Sciatic nerve (tissue), 2 donors: ENCODE data around the gene CADPS. TPM values are rescaled to one million over a fixed set of nuclear protein-coding genes. Genes with fewer than 3 reads are reported as not detected.

ENCODE experiments used
- ATAC-seq: fragments of 200-7000 bp; cut with Tn5 transposase; one replicate; pipeline ENCODE4 v1.9.1; 2020; ENCODE audit warnings: mild to moderate bottlenecking, moderate library complexity
- DNase-seq: peaks from one replicate; pipeline ENCODE4 v3.0.0-alpha.2; 2020; ENCODE audit warnings: low spot score
- intact Hi-C: fragments of 100-400 bp; cut with DNase I; formaldehyde crosslinking; loops from one replicate; pipeline ENCODE4 v1.14.2; 2022
- total RNA-seq: library from RNA; stranded (reverse); fragmentation: NEBNext Ultra II Directional; extraction: Animal tissue kit (Norgen Biotek cat#: 25700); gene quantifications from one replicate; pipeline ENCODE4 v1.2.1, GENCODE V29; 2021
- donor health status: DM: no; HTN: no; CAD: no.
- donor health status: DM: no; HTN: no; CAD: no.

The CADPS gene
- total RNA-seq, 1 donor from 2014 or later, result 1.1 TPM

DNA sequence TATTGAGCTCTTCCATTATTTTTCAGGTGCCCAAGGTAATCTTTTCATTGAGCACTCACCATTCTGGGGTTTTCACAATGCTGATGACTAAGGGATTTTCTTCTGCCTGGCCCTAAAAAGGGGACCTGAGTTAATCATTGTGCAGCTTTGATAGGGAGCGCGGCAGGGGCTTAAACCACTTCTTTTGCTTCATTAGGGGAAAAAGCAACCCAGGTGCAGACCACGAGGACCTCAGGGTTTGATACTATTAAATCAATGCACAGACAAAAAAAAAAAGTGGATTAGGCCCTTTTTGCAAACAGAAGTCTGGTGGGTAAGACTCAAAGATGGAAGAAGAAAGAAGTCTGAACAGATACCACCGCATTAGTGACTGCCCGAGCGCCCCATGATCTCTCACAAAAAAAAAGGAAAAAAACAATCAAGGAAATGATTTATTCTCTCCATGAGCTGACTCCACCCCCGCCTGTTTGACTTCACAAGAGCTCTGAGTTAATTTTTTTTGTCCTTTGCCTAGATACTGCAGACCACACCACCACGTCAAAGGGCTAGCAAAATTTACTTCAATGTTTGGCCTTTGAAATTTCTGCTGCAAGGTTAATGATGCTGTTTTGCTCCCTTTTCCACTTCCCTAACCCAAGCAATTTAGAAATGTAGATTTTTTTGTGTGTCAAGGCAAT is 423.9 kb downstream of the CADPS start:
- DNase-seq (no peak), ATAC-seq (no peak)
- intact Hi-C loops, result no loop called here

DNA sequence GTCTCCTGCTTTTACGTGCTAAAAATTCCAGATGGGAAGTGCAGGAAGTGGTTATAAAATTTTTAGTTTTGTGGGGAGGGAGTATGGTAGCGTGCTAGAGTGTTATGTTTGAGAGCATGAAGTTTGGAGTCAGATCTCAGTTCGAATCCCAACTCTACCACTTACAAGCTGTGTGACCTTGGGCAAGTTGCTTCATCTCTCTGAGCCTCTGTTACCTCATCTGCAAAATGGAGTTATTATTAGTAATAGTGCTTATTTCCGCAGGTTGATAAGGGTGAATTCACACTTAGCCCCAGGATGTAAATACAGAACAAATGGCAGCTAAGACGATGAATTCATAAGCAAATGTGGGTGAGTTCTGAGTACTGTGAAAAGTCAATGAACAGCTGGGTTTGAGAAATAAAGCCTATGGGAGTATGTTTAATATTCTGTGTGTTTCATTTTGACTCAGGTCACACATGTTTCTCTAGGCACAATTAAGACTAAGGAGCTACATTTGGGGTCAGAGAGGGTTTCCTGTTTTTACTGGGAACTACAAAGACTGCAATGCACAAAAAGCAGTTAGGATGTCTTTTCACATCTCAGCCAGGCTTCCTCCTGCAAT is 428.8 kb downstream of the CADPS start:
- ATAC-seq (no peak), DNase-seq (no peak)
- intact Hi-C loops, result no loop called here

DNA sequence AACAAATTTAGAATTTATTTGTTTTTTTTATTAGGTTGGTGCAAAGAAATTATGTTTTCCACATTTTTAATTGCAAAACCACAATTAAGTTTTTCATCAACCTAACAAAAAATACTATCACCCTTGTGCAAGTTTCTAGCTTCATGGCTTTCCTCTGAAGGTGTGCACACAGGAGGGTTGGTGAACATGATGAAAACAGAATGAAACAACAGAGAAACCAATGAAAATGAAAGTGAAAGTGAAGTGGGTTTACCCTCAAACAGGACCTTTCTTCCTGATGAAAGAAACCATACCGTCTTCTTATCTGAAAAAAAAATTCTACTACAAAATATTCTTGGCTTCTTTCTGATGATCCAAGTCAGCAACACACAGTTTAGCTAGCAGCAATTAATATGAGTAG is 429.9 kb downstream of the CADPS start:
- intact Hi-C loops, result no loop called here
- DNase-seq, result no peak
- no peak for ATAC-seq

DNA sequence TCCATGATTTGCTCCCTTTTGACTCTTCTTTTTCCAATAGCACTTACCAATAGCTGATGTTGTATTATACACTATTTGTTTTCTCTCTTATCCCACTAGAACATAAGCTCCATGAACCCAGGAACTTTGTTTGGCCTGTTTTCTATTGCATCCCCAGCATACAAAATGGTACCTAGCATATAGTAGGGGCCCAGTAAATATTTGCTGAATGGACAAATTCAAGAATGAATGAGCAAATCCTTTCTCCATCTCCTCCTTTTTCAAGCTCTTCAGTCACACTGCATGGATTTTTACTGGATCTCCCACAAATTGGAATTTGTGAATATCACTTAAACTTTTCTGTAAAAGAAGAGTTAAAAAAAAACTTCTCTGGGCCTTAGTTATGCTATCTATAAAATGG is 435.2 kb downstream of the CADPS start:
- DNase-seq (no peak), ATAC-seq (no peak)
- intact Hi-C loops, result no loop called here

DNA sequence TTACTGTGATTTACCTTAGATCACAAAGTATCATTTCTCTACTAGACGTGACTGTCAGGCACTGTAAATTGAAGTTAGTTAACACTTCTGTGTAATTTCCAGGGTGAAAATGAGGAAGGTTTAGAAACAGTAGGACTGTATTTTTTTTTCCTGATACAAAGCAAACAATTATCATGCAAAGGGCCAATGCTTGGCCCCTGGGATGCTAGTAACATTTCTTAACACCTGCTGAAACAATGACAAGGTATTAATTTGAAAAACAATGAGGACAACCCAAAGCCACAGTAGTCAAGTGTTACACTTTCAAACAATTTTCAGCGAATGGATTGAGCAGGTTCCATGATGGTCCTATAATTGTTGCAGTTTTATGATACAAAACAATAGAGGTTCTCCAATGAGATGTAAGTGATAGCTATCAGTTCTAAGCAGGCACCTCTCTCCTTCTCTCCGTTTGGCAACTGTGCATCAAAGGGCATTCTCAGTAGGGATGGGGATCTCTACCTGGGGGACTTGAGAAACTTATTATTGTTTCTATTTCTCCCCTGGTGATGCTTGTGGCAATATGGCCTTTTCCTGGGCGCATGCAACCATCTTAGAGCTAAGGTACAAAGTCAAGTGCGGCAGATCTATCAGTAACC is 435.9 kb downstream of the CADPS start:
- DNase-seq, result no peak
- intact Hi-C loops, result no loop called here
- no peak for ATAC-seq

DNA sequence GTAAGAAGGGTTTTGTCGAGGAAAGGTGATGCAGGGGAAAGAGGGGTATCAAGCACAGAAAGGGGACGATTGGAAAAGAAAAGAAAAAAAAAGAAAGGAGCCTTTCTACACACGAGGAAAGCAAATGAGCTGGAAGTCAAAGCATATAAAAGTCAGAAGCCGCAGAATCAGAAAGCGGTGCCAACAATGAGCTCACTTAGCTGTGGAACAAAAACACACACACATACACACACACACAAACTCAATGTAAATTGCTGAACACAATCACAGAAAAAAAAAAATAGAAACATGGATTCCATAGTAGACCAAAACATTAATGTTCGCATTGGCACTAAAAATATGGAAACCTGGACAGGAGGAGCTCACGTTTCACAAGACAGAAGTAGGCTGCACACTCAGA is 438.4 kb downstream of the CADPS start:
- ATAC-seq, result no peak
- no peak for DNase-seq
- intact Hi-C loops, result no loop called here

DNA sequence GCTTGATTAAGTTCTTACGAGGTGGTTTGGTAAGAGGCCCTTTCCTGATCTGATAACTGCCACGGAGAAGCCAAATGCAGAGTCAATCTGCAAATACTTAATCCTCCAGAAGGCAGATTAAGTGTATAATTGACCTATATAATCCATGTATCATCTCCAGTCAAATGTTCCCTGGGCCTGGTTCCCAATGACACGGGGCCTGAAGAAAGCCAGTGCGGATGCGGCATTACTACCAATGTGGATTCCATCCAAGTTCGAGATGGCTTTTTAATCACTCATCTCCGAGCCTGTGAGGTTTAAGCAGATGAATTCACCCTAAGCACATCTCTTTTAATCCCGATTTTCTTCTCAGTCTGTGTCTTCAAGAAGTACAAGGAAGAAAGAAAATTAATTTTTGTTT is 441.8 kb downstream of the CADPS start:
- no peak for DNase-seq
- intact Hi-C loops, result no loop called here

DNA sequence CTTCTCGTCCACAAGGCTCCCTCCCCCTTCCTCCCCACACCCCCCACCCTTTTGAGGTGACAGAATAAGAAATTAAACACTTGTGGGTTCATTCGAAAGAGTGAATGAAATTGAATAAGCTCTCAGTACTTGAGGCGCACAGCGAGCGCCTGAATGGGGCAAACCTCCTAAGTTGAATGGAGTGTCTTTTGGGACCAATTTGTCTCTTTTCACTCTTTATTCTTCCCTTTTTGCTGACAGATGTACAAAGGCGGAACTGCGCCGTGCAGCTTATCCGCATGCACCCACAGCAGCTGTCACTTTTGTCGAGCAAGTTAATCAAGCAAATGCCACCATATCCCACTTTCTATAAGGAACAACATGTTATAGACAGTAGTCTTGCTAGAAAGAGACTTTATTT is 454.0 kb downstream of the CADPS start:
- ATAC-seq, result no peak
- no peak for DNase-seq
- intact Hi-C loops, result no loop called here

More for the DNA sequence above, 441.8 kb downstream of the CADPS start:
- no peak for ATAC-seq

DNA sequence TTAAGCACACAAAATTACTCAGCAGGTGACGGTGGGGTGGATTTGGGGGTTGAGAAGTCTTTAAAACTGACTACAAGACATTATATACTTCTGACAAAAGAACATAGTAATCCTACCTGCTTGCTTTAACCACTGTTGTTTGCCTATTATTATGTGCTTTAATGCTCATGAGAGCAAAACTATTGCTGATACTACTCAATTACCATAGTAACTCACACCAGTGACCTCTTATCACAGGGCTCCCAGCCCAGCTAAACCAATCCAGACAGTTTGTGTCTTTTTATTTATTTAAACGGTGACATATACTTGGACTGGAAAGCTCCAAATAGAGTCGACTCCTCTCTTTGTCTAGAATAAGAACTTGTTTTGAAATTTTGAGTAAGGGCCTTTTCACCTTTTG is 459.1 kb downstream of the CADPS start:
- DNase-seq (no peak), ATAC-seq (no peak)
- intact Hi-C loops, result no loop called here

DNA sequence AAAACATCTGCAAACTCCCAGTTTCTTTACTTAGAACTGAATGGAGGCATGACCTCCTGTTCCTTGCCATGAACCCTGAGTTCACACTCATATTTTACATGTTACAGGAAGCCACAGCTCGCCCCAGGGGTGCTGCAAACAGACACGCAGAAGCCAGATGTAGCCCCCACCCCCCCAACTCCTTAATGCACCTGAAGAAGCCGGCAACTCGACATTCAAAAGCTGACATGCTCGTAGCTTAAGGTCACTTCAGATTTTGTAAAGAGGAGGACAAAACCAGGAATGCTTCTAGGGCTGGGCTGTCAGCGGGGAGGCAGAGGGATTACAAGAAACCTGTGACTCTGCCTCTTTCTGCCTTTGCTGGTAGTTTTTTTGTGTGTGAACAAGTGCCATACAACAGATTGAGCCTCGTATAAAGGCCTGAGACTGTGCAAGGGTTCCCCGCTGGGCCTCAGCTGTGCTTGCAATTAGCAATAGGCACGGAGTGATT is 459.9 kb downstream of the CADPS start:
- no peak for ATAC-seq
- intact Hi-C loops, result no loop called here
- no peak for DNase-seq

DNA sequence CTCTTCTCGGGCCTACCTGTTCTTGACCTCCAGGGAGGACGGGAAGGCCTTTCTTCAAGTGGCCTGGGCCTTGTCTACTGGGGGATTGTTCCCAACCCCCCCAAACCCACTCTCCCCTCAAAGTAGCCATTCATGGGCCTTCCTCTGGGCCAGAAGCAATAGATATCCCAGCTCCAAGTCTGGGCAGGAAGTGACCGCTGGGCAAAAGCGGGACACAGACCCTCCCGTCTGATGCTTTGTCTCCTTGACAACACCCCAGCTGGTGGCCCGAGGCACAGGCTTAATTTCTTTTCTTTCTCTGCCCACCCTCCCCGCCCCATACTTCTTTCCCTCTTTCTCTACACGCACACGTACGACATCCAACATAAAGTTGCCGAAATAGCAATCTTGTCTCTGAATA is 460.4 kb downstream of the CADPS start:
- DNase-seq (no peak), ATAC-seq (no peak)

DNA sequence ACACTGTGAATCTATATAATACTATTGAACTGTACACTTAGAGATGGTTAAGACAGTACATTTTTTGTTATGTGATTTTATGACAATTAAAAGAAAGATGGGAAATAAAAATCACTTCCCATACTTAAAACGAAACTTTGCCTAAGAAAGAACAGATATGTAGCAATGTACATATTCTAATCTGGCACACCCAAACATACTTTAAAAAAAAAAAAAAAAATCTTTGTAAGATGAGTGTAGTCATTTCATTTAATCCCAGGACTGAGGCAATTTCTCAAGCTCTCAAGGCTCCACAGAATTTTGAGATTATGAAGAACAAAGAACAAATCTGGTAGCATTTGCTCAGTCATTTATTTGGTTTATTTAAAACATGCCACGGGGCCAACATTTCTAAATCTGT is 461.5 kb downstream of the CADPS start:
- DNase-seq, result no peak
- intact Hi-C loops, result no loop called here
- no peak for ATAC-seq

More for the DNA sequence above, 460.4 kb downstream of the CADPS start:
- intact Hi-C loops, result no loop called here

DNA sequence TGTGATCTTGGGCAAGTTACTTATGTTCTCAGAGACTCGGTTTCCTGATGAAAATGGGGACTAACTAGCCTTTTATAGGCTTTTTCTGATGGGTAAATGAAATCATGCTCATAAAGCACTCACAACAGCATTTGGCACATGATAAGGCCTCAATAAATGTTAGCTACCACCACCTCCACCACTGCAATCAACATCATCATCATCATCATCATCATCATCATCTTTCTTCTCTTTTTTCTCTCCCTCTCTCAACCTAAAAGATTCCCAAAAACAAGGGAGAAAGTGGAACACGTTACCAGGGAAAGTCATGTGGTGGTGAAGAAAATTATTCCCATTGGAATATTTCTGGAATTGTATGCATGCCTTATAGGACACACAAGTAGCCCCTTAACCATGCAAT is 468.3 kb downstream of the CADPS start:
- no peak for DNase-seq

DNA sequence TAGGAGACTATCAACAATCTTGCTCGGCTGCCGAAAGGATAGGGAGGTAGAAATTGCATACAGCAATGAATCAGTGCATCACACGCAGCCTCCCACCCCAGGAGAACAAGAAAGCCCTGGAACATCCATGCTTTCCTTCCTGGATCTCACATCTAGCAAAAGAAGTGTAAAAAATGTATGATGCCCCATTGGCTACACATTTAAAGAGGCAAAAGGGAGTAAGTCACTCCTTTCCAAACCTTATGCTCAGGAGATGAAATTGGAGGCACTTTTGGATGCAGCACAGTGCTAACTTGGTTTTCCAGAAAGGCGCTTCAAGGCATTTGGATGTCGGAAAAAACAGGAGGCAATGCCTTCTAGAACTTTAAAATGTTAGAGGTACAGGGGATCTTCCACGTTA is 469.6 kb downstream of the CADPS start:
- ATAC-seq (no peak), DNase-seq (no peak)
- intact Hi-C loops, result no loop called here

More for the DNA sequence above, 468.3 kb downstream of the CADPS start:
- intact Hi-C loops, result no loop called here
- ATAC-seq, result no peak

DNA sequence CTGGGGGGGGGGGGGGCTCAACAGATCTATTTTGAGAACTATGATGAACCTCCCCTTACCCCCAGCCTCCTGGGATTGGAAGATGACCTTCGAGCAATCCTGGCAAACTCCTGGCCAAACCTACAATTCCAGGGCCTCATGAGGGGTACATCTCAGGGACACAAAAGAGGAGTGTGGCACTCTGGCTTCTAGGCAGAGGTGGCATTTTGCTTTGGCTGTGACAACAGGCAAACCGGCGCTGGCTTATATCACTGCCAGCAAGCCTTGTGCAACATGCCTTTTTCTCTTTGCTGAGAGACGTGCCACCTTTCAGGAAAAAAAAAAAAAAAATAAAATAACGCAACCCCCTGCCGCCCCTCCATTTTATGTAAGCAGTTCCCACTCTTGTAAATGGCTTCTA is 470.1 kb downstream of the CADPS start:
- DNase-seq (no peak), ATAC-seq (no peak)
- intact Hi-C loops, result no loop called here

DNA sequence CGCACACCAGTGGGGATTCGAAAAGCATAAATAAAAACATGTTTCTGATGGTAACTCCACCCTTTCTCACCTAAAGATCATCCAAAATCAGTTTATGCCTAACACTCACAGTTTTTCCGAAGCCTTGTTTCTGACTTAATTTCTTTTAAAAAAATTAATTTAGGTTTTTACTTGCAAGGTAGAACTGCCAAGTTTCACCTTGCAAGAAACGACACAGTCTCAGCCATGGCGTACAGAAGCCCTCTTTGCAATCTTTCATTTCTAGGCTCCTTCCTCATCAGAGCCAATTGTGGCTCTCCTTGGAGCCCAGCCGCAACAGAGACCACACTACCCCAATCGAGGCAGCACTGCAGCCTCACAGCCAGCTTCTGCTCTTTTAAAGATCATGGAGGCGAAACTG is 470.9 kb downstream of the CADPS start:
- no peak for ATAC-seq
- intact Hi-C loops, result no loop called here

DNA sequence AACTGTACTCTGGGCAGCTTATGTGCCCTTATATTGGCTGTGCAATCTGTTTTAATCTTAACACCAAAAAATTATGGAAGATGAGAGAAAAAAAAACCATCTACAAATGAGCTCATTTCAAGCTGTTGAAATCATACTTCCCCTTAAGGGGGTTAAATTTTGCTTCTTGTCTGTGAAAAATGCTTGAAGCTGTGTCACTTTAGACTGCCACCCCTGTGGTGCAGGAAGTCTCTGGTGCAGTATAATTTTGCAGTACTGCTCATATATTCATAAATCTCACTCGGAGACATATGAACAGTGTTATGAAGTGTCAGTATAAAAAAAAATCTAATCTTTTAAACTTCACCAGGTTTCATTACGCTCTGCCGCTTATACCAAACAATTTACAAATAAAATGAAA is 471.5 kb downstream of the CADPS start:
- DNase-seq, result no peak
- no peak for ATAC-seq
- intact Hi-C loops, result no loop called here

More for the DNA sequence above, 470.9 kb downstream of the CADPS start:
- DNase-seq, result no peak

DNA sequence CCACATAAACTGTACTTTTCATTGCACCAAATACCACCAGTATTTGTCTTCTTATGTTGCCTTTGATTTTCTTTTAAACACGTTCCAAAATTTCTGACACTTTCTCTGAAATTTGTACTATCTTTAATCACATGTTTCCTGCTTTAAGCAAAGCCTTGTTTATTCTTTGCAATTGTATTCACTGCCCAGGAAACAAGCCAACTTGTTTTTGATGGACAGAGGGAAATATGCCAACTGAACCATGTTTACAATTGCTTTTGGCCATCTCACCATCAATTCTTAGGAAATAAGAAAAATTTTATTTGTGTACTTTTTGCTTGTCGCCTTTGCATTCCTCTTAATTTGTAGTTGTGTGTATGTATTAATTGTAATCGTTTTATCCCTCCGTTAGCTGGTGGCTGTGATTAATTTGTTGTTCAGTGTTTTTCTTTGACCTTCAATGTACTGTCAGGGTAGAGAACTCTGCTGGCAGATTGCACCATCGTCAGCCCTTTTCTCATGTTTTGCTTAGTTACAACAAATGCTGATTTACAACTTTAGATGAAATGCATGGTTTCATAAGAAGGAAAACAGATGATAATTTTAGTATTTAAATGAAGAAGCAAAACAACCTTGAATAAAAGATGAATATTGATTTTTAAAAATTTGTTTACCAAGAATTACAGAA is 482.5 kb downstream of the CADPS start:
- no peak for ATAC-seq
- no peak for DNase-seq

DNA sequence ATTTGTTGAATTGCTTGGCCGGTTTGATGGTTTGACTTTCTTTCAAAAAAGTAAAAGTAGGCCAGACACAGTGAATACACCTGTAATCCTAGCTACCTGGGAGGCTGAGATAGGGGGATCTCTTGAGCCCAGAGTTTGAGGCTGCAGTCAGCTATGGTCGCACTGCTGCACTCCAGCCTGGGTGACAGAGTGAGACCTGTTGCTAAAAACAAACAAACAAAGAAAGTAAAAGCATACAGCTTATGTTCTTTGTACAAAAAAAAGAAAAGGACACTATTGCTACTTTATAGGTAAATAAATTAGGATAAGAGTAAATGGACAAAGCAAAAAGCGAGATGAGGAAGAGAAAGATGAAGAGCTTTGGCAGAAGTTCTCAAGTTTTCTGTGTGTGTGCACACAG is 488.0 kb downstream of the CADPS start:
- no peak for DNase-seq
- intact Hi-C loops, result no loop called here
- no peak for ATAC-seq

More for the DNA sequence above, 482.5 kb downstream of the CADPS start:
- intact Hi-C loops, result no loop called here

DNA sequence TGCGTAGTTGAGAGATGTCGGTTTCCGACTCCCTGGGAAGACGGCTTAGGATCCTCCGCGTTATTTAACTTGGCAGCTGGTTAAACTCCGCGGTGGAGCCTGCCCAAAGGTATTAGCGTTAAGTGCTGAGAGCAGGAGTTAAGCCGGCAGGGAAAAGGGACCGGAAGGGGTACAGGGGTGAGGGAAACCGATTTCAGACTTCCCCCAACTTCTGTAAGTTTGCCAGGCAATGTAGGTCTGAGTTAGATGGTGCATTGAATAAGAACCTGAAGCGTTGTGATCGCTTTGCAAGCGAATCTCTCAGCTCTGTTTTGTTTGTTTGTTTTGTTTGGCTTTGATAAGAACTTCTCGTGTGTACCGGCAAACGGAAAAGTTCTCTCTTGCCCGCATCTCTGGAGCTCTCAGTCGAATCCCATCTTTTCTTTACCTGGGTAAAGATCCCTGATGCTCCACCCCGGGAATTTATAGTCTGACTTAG is 495.9 kb downstream of the CADPS start:
- ATAC-seq (no peak), DNase-seq (no peak)
- intact Hi-C loops, result no loop called here
